ENCODE measurements around the gene DCLK3. TPM values are rescaled to one million over a fixed set of nuclear protein-coding genes. Genes with fewer than 3 reads are reported as not detected.

Gene DCLK3
- total and polyA plus RNA-seq, 2 of the 13 experiments (the other 11 are each of a cell fraction or from before 2014, with no cell fraction given) = not detected

DNA sequence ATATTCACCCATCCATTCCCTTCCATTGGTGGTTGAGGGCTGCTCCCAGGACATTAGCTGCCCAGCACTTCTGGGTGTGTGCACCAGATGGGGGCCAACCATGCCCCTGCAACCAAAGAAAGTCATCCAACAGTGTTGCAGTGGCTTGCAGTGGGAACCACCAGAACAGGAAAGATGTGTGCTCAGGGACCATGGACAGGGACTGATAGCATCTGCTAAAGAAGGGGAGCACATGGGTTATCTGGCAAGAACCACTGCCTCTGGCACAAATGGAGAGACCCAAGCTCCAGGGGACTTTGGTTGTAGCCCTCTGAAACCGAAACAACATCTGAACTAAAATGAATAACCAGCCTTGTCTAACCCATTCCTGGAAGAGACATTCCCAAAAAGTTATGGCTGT lies 8.1 kb downstream of the DCLK3 start:
- 0% methylated on average over 1 of the region's 1 CpG for WGBS (ENCODE audit: low lambda C conversion rate)
- intact Hi-C loops (cut with micrococcal nuclease; ENCODE audit: unreplicated experiment) (no loop called here), in situ Hi-C loops (cut with HindIII; ENCODE audit: extremely low pct_ligation_motif_present, low pct_unique_long_range_greater_than_20kb) (no loop called here)
- Histone ChIP-seq H3K9me3 (ENCODE audit: low read length) (no peaks in the 10 kb centered on the region), H3K27me3 (ENCODE audit: control insufficient read depth in 1 of 2, insufficient read depth in 2 of 2, low read length in 2 of 2) (no peaks in the 10 kb centered on the region; a peak in 1 of 5 replicates), H3K27ac (ENCODE audit: extremely low read length, insufficient read depth, low read length) (no peak overlapping the region), H3K4me1 (ENCODE audit: insufficient read depth, low read length) (no peaks in the 10 kb centered on the region), H3K9ac (ENCODE audit: insufficient read depth, low read depth, low read length) (no peak overlapping the region), H4K20me1 (ENCODE audit: insufficient read depth, low read length) (no peaks in the 10 kb centered on the region), H2AFZ (ENCODE audit: low read length) (no peak overlapping the region), H3K4me2 (ENCODE audit: low read depth, low read length) (no peak overlapping the region), H3K36me3 (replicated peaks in 1 of 2; ENCODE audit: control insufficient read depth in 1 of 2, insufficient read depth in 2 of 2, low read length in 2 of 2) (no peaks in the 10 kb centered on the region; a peak in 1 of 5 replicates), H3K79me2 (ENCODE audit: insufficient read depth, low read length) (no peaks in the 10 kb centered on the region), H3K4me3 (replicated peaks in 1 of 3; ENCODE audit: insufficient read depth in 1 of 3, low read depth in 2 of 3, low read length in 3 of 3) (no peak overlapping the region)
- FAIRE-seq (no peak), DNase-seq (ENCODE audit: low spot score) (no peak), ATAC-seq (no peak)
- ChIA-PET POLR2A (no interaction called here), CTCF (ENCODE audit: low intra/inter-chr PET ratio, low total read pairs) (no interaction called here)
- no TSS peak for BruUV-seq (replicated peaks)
- TF ChIP-seq, protein P1, sequence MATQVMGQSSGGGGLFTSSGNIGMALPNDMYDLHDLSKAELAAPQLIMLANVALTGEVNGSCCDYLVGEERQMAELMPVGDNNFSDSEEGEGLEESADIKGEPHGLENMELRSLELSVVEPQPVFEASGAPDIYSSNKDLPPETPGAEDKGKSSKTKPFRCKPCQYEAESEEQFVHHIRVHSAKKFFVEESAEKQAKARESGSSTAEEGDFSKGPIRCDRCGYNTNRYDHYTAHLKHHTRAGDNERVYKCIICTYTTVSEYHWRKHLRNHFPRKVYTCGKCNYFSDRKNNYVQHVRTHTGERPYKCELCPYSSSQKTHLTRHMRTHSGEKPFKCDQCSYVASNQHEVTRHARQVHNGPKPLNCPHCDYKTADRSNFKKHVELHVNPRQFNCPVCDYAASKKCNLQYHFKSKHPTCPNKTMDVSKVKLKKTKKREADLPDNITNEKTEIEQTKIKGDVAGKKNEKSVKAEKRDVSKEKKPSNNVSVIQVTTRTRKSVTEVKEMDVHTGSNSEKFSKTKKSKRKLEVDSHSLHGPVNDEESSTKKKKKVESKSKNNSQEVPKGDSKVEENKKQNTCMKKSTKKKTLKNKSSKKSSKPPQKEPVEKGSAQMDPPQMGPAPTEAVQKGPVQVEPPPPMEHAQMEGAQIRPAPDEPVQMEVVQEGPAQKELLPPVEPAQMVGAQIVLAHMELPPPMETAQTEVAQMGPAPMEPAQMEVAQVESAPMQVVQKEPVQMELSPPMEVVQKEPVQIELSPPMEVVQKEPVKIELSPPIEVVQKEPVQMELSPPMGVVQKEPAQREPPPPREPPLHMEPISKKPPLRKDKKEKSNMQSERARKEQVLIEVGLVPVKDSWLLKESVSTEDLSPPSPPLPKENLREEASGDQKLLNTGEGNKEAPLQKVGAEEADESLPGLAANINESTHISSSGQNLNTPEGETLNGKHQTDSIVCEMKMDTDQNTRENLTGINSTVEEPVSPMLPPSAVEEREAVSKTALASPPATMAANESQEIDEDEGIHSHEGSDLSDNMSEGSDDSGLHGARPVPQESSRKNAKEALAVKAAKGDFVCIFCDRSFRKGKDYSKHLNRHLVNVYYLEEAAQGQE (IDR thresholded peaks at IDR 0.05; ENCODE audit: borderline replicate concordance in 1 of 2, low read depth in 1 of 2, low read length in 2 of 2) = peak in 1 of 2 experiments; percentile 60; a peak in 1 of 4 replicates
- TF ChIP-seq, protein P2, sequence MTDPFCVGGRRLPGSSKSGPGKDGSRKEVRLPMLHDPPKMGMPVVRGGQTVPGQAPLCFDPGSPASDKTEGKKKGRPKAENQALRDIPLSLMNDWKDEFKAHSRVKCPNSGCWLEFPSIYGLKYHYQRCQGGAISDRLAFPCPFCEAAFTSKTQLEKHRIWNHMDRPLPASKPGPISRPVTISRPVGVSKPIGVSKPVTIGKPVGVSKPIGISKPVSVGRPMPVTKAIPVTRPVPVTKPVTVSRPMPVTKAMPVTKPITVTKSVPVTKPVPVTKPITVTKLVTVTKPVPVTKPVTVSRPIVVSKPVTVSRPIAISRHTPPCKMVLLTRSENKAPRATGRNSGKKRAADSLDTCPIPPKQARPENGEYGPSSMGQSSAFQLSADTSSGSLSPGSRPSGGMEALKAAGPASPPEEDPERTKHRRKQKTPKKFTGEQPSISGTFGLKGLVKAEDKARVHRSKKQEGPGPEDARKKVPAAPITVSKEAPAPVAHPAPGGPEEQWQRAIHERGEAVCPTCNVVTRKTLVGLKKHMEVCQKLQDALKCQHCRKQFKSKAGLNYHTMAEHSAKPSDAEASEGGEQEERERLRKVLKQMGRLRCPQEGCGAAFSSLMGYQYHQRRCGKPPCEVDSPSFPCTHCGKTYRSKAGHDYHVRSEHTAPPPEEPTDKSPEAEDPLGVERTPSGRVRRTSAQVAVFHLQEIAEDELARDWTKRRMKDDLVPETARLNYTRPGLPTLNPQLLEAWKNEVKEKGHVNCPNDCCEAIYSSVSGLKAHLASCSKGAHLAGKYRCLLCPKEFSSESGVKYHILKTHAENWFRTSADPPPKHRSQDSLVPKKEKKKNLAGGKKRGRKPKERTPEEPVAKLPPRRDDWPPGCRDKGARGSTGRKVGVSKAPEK (CRISPR knock-in tag; IDR thresholded peaks at IDR 0.05; ENCODE audit: borderline replicate concordance) = no peak
